ENCODE measurements around the gene MACF1. TPM values are rescaled to one million over a fixed set of nuclear protein-coding genes. Genes with fewer than 3 reads are reported as not detected.

The MACF1 gene
- total and polyA plus RNA-seq, 2 of the 13 experiments (the other 11 are each of a cell fraction or from before 2014, with no cell fraction given) = 36.7 to 65.4 TPM

- TF ChIP-seq ZNF770 (CRISPR knock-in tag; IDR thresholded peaks at IDR 0.05) (no peak), ZNF644 (CRISPR knock-in tag; IDR thresholded peaks at IDR 0.05; ENCODE audit: low read depth) (0 out of 2 replicates have a peak, but pooled peaks have one; percentile 25), TARDBP (CRISPR knock-in tag; IDR thresholded peaks at IDR 0.05) (no peak), RXRA (CRISPR knock-in tag; IDR thresholded peaks at IDR 0.05) (no peak), ZBTB38 (CRISPR knock-in tag; IDR thresholded peaks at IDR 0.05) (no peak), ZNF414 (CRISPR knock-in tag; IDR thresholded peaks at IDR 0.05) (no peak), TBP (CRISPR knock-in tag; IDR thresholded peaks at IDR 0.05) (no peak), HIC2 (CRISPR knock-in tag; IDR thresholded peaks at IDR 0.05; ENCODE audit: low read depth) (no peak), SIX4 (CRISPR knock-in tag; IDR thresholded peaks at IDR 0.05) (no peak), ZNF468 (CRISPR knock-in tag; IDR thresholded peaks at IDR 0.05) (no peak), KDM5A (IDR thresholded peaks at IDR 0.05; ENCODE audit: borderline replicate concordance, low read length) (no peak; the same call in 1 of the 2 replicates), ZNF879 (CRISPR knock-in tag; IDR thresholded peaks at IDR 0.05) (no peak), MIXL1 (CRISPR knock-in tag; IDR thresholded peaks at IDR 0.05) (no peak), GATAD2A (CRISPR knock-in tag; IDR thresholded peaks at IDR 0.05) (peak; percentile 51; the same call in 1 of the 2 replicates), ZNF839 (CRISPR knock-in tag; IDR thresholded peaks at IDR 0.05; ENCODE audit: borderline replicate concordance) (no peak), MED8 (CRISPR knock-in tag; IDR thresholded peaks at IDR 0.05; ENCODE audit: insufficient replicate concordance) (no peak), JUNB (CRISPR knock-in tag; IDR thresholded peaks at IDR 0.05; ENCODE audit: borderline replicate concordance) (no peak), HDAC1 (CRISPR knock-in tag; IDR thresholded peaks at IDR 0.05) (peak; percentile 40; the same call in 1 of the 2 replicates), SP4 (CRISPR knock-in tag; IDR thresholded peaks at IDR 0.05) (no peak), SOX6 (IDR thresholded peaks at IDR 0.05) (no peak), SOX6 (CRISPR knock-in tag; IDR thresholded peaks at IDR 0.05) (peak; percentile 88), ZSCAN25 (CRISPR knock-in tag; IDR thresholded peaks at IDR 0.05) (no peak), IKZF4 (CRISPR knock-in tag; IDR thresholded peaks at IDR 0.05; ENCODE audit: borderline replicate concordance, low read depth, not compliant biosample characterization) (no peak), ATF7 (IDR thresholded peaks at IDR 0.05) (no peak), ATF7 (CRISPR knock-in tag; IDR thresholded peaks at IDR 0.05) (no peak), ZNF577 (CRISPR knock-in tag; IDR thresholded peaks at IDR 0.05; ENCODE audit: borderline replicate concordance, low read depth) (no peak), HNRNPH1 (optimal IDR thresholded peaks at IDR 0.05; ENCODE audit: low read depth, low read length) (no peak), ZNF780A (CRISPR knock-in tag; IDR thresholded peaks at IDR 0.05) (no peak), TAF1 (CRISPR knock-in tag; IDR thresholded peaks at IDR 0.05) (no peak)
These were observed 187.5 kb downstream of the MACF1 start (continued) for GRCh38 chr1:39391691-39392679.

All from HepG2 (cell line).